Erythroblast (primary cell): ENCODE data around the gene GAL3ST3.

Experiments
- GATA1 ChIP-seq: IDR thresholded peaks from 2 replicates; pipeline ENCODE4 v1.6.1; 2011; ENCODE audit warnings: low read depth, mild to moderate bottlenecking, control low read depth, low read length, moderate library complexity
- POLR2A ChIP-seq: IDR thresholded peaks from 2 replicates; pipeline ENCODE4 v1.6.1; 2011; ENCODE audit warnings: mild to moderate bottlenecking, low read length

- TF ChIP-seq POLR2A (no peak), GATA1 (no peak)
Observed at GRCh38 chr11:66020212-66020611, 28.7 kb downstream of the GAL3ST3 start.
